Common myeloid progenitor, CD34-positive (primary cell): ENCODE results near the gene UNK.

Source experiments
- CTCF ChIA-PET: fragments of 350-600 bp; sonication (Branson Sonifier 250); formaldehyde crosslinking; loops from one replicate; lab custom pipeline; 2021; ENCODE audit warnings: antibody characterized with exemption; lab: Charles Lee
- POLR2A ChIA-PET: fragments of 350-600 bp; sonication (Branson Sonifier 250); formaldehyde crosslinking; loops from one replicate; lab custom pipeline; 2021; ENCODE audit warnings: antibody characterized with exemption; lab: Charles Lee
- DNase-seq, 3 donors: peaks; one replicate each; pipeline versions ENCODE4 v3.0.0 to v3.0.0-alpha.2; 2013
- H3K27ac ChIP-seq, 2 experiments: 1 replicate in 1 of 2; 2 replicates in 1 of 2; pipeline ENCODE4 v1.7.0; 2013; ENCODE audit warnings: inconsistent platforms in 2 of 2, low read length in 2 of 2, mild to moderate bottlenecking in 2 of 2, low read depth in 1 of 2, moderate library complexity in 1 of 2; ENCODE audit not compliant: severe bottlenecking in 2 of 2, insufficient read depth in 1 of 2, poor library complexity in 1 of 2
- H3K27me3 ChIP-seq, 5 experiments: replicated peaks in 2 of 5; 1 replicate in 3 of 5; 2 replicates in 2 of 5; pipeline versions ENCODE4 v1.6.1 to v1.7.0; 2013; ENCODE audit warnings: low read length in 4 of 5, mild to moderate bottlenecking in 2 of 5, moderate library complexity in 2 of 5, inconsistent platforms in 1 of 5; ENCODE audit not compliant: insufficient read depth in 5 of 5, control insufficient read depth in 4 of 5
- H3K36me3 ChIP-seq, 4 experiments: 1 replicate in 2 of 4; 2 replicates in 2 of 4; pipeline versions ENCODE4 v1.6.1 to v1.7.0; 2013; ENCODE audit warnings: low read length in 3 of 4, control low read depth in 1 of 4, mild to moderate bottlenecking in 1 of 4; ENCODE audit not compliant: control insufficient read depth in 4 of 4, insufficient read depth in 4 of 4
- H3K4me1 ChIP-seq, 4 experiments: 1 replicate in 3 of 4; 2 replicates in 1 of 4; pipeline versions ENCODE4 v1.6.1 to v1.7.1; 2013; ENCODE audit warnings: low read length in 3 of 4, mild to moderate bottlenecking in 3 of 4, control low read depth in 1 of 4, inconsistent platforms in 1 of 4, moderate library complexity in 1 of 4; ENCODE audit not compliant: control insufficient read depth in 4 of 4, insufficient read depth in 4 of 4; ENCODE audit errors: control extremely low read depth in 1 of 4
- H3K4me3 ChIP-seq, 7 experiments: 1 replicate in 4 of 7; 2 replicates in 3 of 7; pipeline versions ENCODE4 v1.5.1 to v1.7.0; 2013; ENCODE audit warnings: mild to moderate bottlenecking in 7 of 7, low read length in 6 of 7, moderate library complexity in 6 of 7, inconsistent platforms in 2 of 7, low read depth in 2 of 7, control low read depth in 1 of 7; ENCODE audit not compliant: insufficient read depth in 4 of 7, control insufficient read depth in 1 of 7; ENCODE audit errors: extremely low read depth in 1 of 7
- H3K9me3 ChIP-seq, 5 experiments: 1 replicate in 4 of 5; 2 replicates in 1 of 5; pipeline versions ENCODE4 v1.6.1 to v1.7.1; 2013; ENCODE audit warnings: low read length in 4 of 5, mild to moderate bottlenecking in 2 of 5, inconsistent platforms in 1 of 5, low read depth in 1 of 5, moderate library complexity in 1 of 5; ENCODE audit not compliant: control insufficient read depth in 4 of 5, insufficient read depth in 2 of 5; ENCODE audit errors: control extremely low read depth in 1 of 5
- WGBS: methylation state at CpG from one replicate; pipeline ENCODE4 v1.1.5; 2013; ENCODE audit not compliant: insufficient coverage; 5-methylcytosine and 5-hydroxymethylcytosine counted together

UNK gene

GRCh38 chr17:75739801-75740200, 44.8 kb upstream of the UNK start:
- DNase-seq, result no peak
- no peaks in the 10 kb centered on the region for H3K9me3 ChIP-seq
- H3K27ac ChIP-seq, result no peak overlapping the region
- 97% methylated on average over 14 of the region's 14 CpGs for WGBS
- H3K36me3 ChIP-seq, result no peaks in the 10 kb centered on the region
- peaks cover 0 to 11% (median 3%) of the 10 kb centered on the region in 4 experiments for H3K4me1 ChIP-seq
- H3K4me3 ChIP-seq, result no peak overlapping the region
- H3K27me3 ChIP-seq, result no peaks in the 10 kb centered on the region
- ChIA-PET POLR2A (no interaction called here), CTCF (interaction anchor here (1.1 to 5.5 kb wide), 4 partner anchors 9 to 106 kb away, joined by 3 to 50 read pairs (median 10); partner anchors contain the start of gene SMIM5)

- Histone ChIP-seq H3K4me1 (peaks cover 0 to 11% (median 3%) of the 10 kb centered on the region in 4 experiments), H3K4me3 (no peak overlapping the region), H3K9me3 (no peaks in the 10 kb centered on the region), H3K36me3 (no peaks in the 10 kb centered on the region), H3K27me3 (no peaks in the 10 kb centered on the region), H3K27ac (no peak overlapping the region)
- POLR2A ChIA-PET, result no interaction called here
- CTCF ChIA-PET, result interaction anchor here (1.0 to 11.6 kb wide), 4 partner anchors 8 to 62 kb away, joined by 3 to 257 read pairs (median 26); no protein-coding TSS in a partner anchor
- over 99% methylated on average over 15 of the region's 17 CpGs for WGBS
- no peak for DNase-seq
These were observed 44.4 kb upstream of the UNK start for GRCh38 chr17:75740215-75740614.

GRCh38 chr17:75740631-75741077, 44.0 kb upstream of the UNK start:
- no peaks in the 10 kb centered on the region for H3K27me3 ChIP-seq
- ChIA-PET POLR2A (no interaction called here), CTCF (interaction anchor here (0.6 to 11.6 kb wide), 5 partner anchors 9 to 139 kb away, joined by 3 to 257 read pairs (median 3); no protein-coding TSS in a partner anchor)
- 91% methylated on average over 17 of the region's 17 CpGs for WGBS
- no peaks in the 10 kb centered on the region for H3K9me3 ChIP-seq
- no peak overlapping the region for H3K4me3 ChIP-seq
- H3K27ac ChIP-seq, result no peak overlapping the region
- DNase-seq, result no peak
- peaks cover 0 to 11% (median 3%) of the 10 kb centered on the region in 4 experiments for H3K4me1 ChIP-seq
- H3K36me3 ChIP-seq, result no peaks in the 10 kb centered on the region

DNA sequence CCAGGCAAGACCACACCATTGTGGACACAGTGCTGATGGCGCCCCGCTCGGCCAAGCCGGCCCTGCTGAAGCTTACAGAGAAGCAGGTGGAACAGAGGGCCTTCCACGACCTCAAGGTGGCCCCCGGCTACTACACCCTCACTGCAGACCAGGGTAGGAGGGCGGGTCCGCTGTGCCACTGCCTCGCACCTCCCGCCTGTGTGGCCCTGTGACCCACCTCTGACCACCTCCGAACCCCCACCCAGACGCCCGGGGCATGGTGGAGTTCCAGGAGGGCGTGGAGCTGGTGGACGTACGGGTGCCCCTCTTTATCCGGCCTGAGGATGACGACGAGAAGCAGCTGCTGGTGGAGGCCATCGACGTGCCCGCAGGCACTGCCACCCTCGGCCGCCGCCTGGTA, 42.3 kb upstream of the UNK start:
- no peak for DNase-seq
- no peaks in the 10 kb centered on the region for H3K36me3 ChIP-seq
- CTCF ChIA-PET, result interaction anchor here (9.4 to 11.6 kb wide), 2 partner anchors 64 to 111 kb away, joined by 229 to 257 read pairs; partner anchors contain the start of gene SMIM5
- WGBS, result 91% methylated on average over 20 of the region's 25 CpGs
- H3K4me3 ChIP-seq, result no peak overlapping the region
- POLR2A ChIA-PET, result no interaction called here
- H3K4me1 ChIP-seq, result peaks cover 0 to 11% (median 3%) of the 10 kb centered on the region in 4 experiments
- no peaks in the 10 kb centered on the region for H3K27me3 ChIP-seq
- H3K27ac ChIP-seq, result no peak overlapping the region
- no peaks in the 10 kb centered on the region for H3K9me3 ChIP-seq

DNA sequence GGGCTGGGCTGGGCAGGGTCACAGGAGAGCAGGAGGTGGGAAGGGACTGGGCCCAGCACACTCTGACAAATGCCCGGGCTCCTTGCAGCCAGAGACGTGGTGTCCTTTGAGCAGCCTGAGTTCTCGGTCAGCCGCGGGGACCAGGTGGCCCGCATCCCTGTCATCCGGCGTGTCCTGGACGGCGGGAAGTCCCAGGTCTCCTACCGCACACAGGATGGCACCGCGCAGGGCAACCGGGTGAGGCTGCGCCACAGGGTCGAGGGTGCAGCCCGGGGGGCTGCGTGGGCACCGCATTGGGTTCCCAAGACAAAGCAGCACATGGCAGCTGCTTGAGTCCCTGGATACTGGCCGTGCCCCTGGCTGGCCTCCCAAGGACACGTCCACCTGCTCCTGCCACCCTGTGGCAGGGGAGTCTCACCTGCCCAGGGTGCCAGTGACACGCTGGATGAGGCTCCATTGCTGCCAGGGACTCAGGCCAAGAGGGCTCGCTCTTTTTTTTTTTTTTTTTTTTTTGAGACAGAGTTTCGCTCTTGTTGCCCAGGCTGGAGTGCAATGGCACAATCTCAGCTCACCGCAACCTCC, 40.9 kb upstream of the UNK start:
- CTCF ChIA-PET, result interaction anchor here (0.9 to 11.6 kb wide), 3 partner anchors 66 to 124 kb away, joined by 3 to 257 read pairs (median 229); partner anchors contain the start of gene SMIM5
- DNase-seq, result no peak
- Histone ChIP-seq H3K27ac (no peak overlapping the region), H3K9me3 (no peaks in the 10 kb centered on the region), H3K4me1 (peaks cover 0 to 3% (median under 1%) of the 10 kb centered on the region in 4 experiments), H3K36me3 (no peaks in the 10 kb centered on the region), H3K27me3 (no peaks in the 10 kb centered on the region), H3K4me3 (no peak overlapping the region)
- POLR2A ChIA-PET, result no interaction called here
- 95% methylated on average over 17 of the region's 25 CpGs for WGBS

- POLR2A ChIA-PET, result interaction anchor here (1.5 to 1.8 kb wide), 2 partner anchors 61 to 75 kb away, joined by 3 read pairs; no protein-coding TSS in a partner anchor
- CTCF ChIA-PET, result interaction anchor here (0.7 to 11.6 kb wide), 27 partner anchors 9 to 460 kb away, joined by 3 to 257 read pairs (median 7); partner anchors contain the start of genes GALK1, RECQL5, SAP30BP and SLC25A19
- 96% methylated on average over 3 of the region's 9 CpGs for WGBS
- no peak for DNase-seq
- H3K9me3 ChIP-seq, result no peaks in the 10 kb centered on the region
- H3K4me3 ChIP-seq, result no peak overlapping the region
- peaks cover 0 to 13% (median 9%) of the 10 kb centered on the region in 4 experiments for H3K4me1 ChIP-seq
- H3K27me3 ChIP-seq, result no peaks in the 10 kb centered on the region
- no peaks in the 10 kb centered on the region for H3K36me3 ChIP-seq
- H3K27ac ChIP-seq, result no peak overlapping the region
These were observed 35.9 kb upstream of the UNK start for GRCh38 chr17:75748706-75749105.
